MCF 10A (cell line): ENCODE data around the gene PNKD. TPM values are rescaled to one million over a fixed set of nuclear protein-coding genes. Genes with fewer than 3 reads are reported as not detected.

Experiments used
- BruUV-seq: library from RNA; stranded (reverse); fragments of 400-500 nt; replicated peaks from 2 replicates; lab custom pipeline; 2021; lab: Mats Ljungman, UMichigan
- CTCF ChIA-PET: fragments of 300-600 bp; sonication (Branson Sonifier 250); formaldehyde crosslinking; extraction: SDS; loops from one replicate; lab custom pipeline; 2021; ENCODE audit warnings: antibody characterized with exemption, inconsistent platforms; lab: Yijun Ruan, JAX
- POLR2A ChIA-PET: fragments of 300-600, 350-650 bp; sonication (Branson Sonifier 250); formaldehyde crosslinking; extraction: SDS; loops from one replicate; lab custom pipeline; 2020; ENCODE audit warnings: antibody characterized with exemption, inconsistent platforms; lab: Yijun Ruan, JAX
- DNase-seq: peaks from one replicate; pipeline ENCODE4 v3.0.0-alpha.2; 2018; ENCODE audit not compliant: unreplicated experiment
- H3K27ac Mint-ChIP-seq: one replicate; pipeline ENCODE4 v1.8.0; 2022; ENCODE audit warnings: mild to moderate bottlenecking, low read depth, mixed read lengths; ENCODE audit not compliant: unreplicated experiment
- H3K27me3 Mint-ChIP-seq: one replicate; pipeline ENCODE4 v1.8.0; 2022; ENCODE audit warnings: mixed read lengths; ENCODE audit not compliant: insufficient read depth, unreplicated experiment
- H3K36me3 Mint-ChIP-seq: one replicate; pipeline ENCODE4 v1.8.0; 2022; ENCODE audit warnings: mild to moderate bottlenecking, moderate library complexity, mixed read lengths; ENCODE audit not compliant: insufficient read depth, unreplicated experiment
- H3K4me1 Mint-ChIP-seq: one replicate; pipeline ENCODE4 v1.8.0; 2022; ENCODE audit warnings: mixed read lengths; ENCODE audit not compliant: insufficient read depth, unreplicated experiment
- H3K4me3 Mint-ChIP-seq: one replicate; pipeline ENCODE4 v1.8.0; 2022; ENCODE audit warnings: mild to moderate bottlenecking, moderate library complexity, mixed read lengths; ENCODE audit not compliant: unreplicated experiment
- H3K9me3 Mint-ChIP-seq: one replicate; pipeline ENCODE4 v1.8.0; 2022; ENCODE audit warnings: mixed read lengths; ENCODE audit not compliant: unreplicated experiment
- intact Hi-C: fragments of 100-400 bp; cut with micrococcal nuclease; formaldehyde crosslinking; loops from 2 replicates; pipeline ENCODE4 v1.14.1; 2022
- total RNA-seq: library from RNA; stranded (reverse); gene quantifications from 2 replicates; pipeline ENCODE4 v1.2.3, GENCODE V29; 2022
- TF ChIP-seq, protein P1 (sequence below): fragments of 200-600 bp; IDR thresholded peaks from one replicate; pipeline ENCODE4 v1.8.0; 2022; ENCODE audit warnings: antibody characterized with exemption, mild to moderate bottlenecking; ENCODE audit not compliant: unreplicated experiment

The PNKD gene
- total RNA-seq, 1 experiment from 2014 or later, result 23.1 TPM

DNA sequence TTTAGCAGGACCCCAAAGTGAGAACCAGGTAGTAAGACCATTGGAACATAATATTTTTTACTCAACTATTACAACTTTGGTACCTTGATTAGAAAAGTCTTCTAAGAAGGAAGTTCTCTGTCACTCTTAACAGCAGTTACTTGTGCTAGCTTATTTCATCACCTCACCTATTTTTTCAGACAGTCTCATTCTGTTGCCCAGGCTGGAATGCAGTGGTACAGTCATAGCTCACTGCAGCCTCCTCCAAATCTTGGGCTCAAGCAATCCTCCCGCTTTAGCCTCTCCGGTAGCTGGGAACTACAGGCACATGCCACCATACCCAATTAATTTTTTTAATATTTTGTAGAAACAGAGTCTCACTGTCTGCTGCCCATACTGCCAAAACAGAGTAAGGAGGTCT is 35.3 kb upstream of the PNKD start:
- DNase-seq, result no peak
- H3K27ac Mint-ChIP-seq, result no peak overlapping the region
- intact Hi-C loops, result no loop called here
- no peak overlapping the region for H3K4me3 Mint-ChIP-seq
- peaks cover 10% of the 10 kb centered on the region for H3K4me1 Mint-ChIP-seq
- POLR2A ChIA-PET, result interaction anchor here (1.2 to 3.2 kb wide), 3 partner anchors 16 to 82 kb away, joined by 4 to 15 read pairs (median 5); partner anchors contain the start of genes AAMP and PNKD
- no peaks in the 10 kb centered on the region for H3K9me3 Mint-ChIP-seq
- H3K27me3 Mint-ChIP-seq, result no peaks in the 10 kb centered on the region
- peaks cover 98% of the 10 kb centered on the region for H3K36me3 Mint-ChIP-seq
- TF ChIP-seq, protein P1, sequence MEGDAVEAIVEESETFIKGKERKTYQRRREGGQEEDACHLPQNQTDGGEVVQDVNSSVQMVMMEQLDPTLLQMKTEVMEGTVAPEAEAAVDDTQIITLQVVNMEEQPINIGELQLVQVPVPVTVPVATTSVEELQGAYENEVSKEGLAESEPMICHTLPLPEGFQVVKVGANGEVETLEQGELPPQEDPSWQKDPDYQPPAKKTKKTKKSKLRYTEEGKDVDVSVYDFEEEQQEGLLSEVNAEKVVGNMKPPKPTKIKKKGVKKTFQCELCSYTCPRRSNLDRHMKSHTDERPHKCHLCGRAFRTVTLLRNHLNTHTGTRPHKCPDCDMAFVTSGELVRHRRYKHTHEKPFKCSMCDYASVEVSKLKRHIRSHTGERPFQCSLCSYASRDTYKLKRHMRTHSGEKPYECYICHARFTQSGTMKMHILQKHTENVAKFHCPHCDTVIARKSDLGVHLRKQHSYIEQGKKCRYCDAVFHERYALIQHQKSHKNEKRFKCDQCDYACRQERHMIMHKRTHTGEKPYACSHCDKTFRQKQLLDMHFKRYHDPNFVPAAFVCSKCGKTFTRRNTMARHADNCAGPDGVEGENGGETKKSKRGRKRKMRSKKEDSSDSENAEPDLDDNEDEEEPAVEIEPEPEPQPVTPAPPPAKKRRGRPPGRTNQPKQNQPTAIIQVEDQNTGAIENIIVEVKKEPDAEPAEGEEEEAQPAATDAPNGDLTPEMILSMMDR, result no peak
- CTCF ChIA-PET, result no interaction called here
- no TSS peak for BruUV-seq

DNA sequence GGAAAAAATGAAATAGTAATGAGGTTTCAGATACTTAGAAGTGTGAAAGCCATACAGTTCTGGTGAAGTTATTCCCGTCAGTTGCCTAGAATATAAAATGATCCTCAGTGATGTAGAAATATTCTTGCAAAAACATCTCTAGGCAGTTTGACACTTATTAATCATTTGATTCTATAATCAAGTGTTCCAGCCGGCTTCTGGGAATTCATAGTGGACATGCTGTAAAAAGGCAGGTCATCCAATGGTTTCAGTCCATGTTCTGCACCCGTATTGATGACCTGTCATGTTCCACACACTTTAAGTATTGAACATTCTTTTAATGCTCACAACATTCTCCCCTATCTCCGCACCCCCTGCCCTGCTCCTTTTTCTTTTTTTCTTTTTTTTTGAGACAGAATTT is 33.5 kb upstream of the PNKD start:
- H3K27ac Mint-ChIP-seq, result no peak overlapping the region
- no peak overlapping the region for H3K4me3 Mint-ChIP-seq
- CTCF ChIA-PET, result interaction anchor here (0.6 kb wide), 1 partner anchor 33 kb away, joined by 3 read pairs; the partner anchor contains the start of genes AAMP and PNKD
- POLR2A ChIA-PET, result no interaction called here
- H3K4me1 Mint-ChIP-seq, result no peaks in the 10 kb centered on the region
- intact Hi-C loops, result no loop called here
- TF ChIP-seq, protein P1, result no peak
- no peaks in the 10 kb centered on the region for H3K27me3 Mint-ChIP-seq
- H3K36me3 Mint-ChIP-seq, result peaks cover 98% of the 10 kb centered on the region
- H3K9me3 Mint-ChIP-seq, result no peaks in the 10 kb centered on the region
- BruUV-seq, result no TSS peak
- no peak for DNase-seq

DNA sequence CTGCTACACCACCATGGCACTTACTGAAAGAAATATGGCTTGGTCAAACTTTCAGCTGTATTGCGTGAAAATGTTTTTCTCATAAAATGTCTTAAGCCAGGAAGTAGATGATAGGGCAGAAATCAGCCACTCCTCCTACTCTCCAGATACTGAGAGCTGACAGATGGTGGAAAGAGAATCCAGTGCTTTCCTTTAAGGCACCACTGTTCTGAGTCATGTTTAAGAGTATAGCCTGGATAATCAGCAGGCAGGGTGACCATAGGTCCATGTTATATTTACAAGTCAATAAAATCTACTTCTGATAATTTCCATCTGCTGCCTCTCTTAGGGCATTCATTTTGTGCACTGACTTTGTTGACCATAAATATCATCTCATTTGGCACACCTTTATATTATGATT is 31.4 kb upstream of the PNKD start:
- POLR2A ChIA-PET, result no interaction called here
- no TSS peak for BruUV-seq
- peaks cover 98% of the 10 kb centered on the region for H3K36me3 Mint-ChIP-seq

DNA sequence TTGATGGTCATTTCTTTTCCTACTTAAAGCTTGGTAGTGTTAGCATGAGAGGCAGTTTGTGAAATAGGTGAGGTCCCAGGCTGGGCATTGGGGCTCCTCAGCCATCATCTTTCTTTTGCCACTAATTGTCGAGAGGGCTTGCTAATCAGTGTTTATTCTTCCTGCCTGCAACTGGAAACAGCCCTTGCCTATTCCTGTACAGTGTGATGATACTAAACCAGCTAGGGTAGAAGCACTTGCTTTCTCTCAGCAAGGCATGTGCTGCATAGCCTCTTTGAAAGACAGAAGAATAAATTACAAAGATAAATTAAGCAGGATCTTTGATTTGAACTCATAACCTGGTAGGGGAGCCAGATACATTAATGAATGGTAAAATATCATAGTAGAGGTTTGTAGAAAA is 26.1 kb upstream of the PNKD start:
- intact Hi-C loops, result no loop called here
- no TSS peak for BruUV-seq

More for the DNA sequence above, 31.4 kb upstream of the PNKD start:
- no peak overlapping the region for H3K4me3 Mint-ChIP-seq
- H3K4me1 Mint-ChIP-seq, result no peaks in the 10 kb centered on the region
- TF ChIP-seq, protein P1, result no peak
- CTCF ChIA-PET, result no interaction called here
- DNase-seq, result no peak
- intact Hi-C loops, result no loop called here
- no peak overlapping the region for H3K27ac Mint-ChIP-seq
- no peaks in the 10 kb centered on the region for H3K9me3 Mint-ChIP-seq
- no peaks in the 10 kb centered on the region for H3K27me3 Mint-ChIP-seq

More for the DNA sequence above, 26.1 kb upstream of the PNKD start:
- TF ChIP-seq, protein P1, result no peak
- ChIA-PET POLR2A (interaction anchor here (1.3 to 3.7 kb wide), 2 partner anchors 12 to 26 kb away, joined by 5 to 19 read pairs; partner anchors contain the start of genes AAMP and PNKD), CTCF (interaction anchor here (0.6 to 1.8 kb wide), 3 partner anchors 13 to 23 kb away, joined by 4 to 7 read pairs (median 4); no protein-coding TSS in a partner anchor)
- DNase-seq, result no peak
- H3K36me3 Mint-ChIP-seq, result peaks cover 100% of the 10 kb centered on the region
- no peaks in the 10 kb centered on the region for H3K9me3 Mint-ChIP-seq
- H3K4me1 Mint-ChIP-seq, result no peaks in the 10 kb centered on the region
- H3K4me3 Mint-ChIP-seq, result no peak overlapping the region
- H3K27ac Mint-ChIP-seq, result no peak overlapping the region
- no peaks in the 10 kb centered on the region for H3K27me3 Mint-ChIP-seq
